ENCODE results near the gene CPSF6.

DNA sequence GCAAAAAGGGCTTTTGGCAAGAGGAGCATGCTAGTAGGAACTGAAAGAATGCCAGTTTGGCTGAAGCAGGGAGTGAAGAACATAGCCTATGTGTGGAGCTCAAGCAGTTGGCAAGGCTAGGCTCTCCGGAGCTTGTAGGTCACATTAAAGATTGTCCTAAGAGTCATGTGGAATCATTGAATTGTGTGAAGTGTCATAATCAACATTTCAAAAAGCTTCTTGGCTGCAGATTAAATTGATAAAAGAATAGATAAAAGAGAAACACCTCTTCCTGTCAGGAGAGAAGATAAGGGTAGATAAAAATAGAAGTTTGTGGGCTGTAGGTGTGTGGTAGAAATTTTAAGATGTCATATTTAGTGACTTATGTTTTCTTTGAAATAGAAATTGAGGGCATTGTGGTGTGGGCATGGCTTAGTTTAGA is 36.1 kb downstream of the CPSF6 start:
- TF ChIP-seq, protein P1, sequence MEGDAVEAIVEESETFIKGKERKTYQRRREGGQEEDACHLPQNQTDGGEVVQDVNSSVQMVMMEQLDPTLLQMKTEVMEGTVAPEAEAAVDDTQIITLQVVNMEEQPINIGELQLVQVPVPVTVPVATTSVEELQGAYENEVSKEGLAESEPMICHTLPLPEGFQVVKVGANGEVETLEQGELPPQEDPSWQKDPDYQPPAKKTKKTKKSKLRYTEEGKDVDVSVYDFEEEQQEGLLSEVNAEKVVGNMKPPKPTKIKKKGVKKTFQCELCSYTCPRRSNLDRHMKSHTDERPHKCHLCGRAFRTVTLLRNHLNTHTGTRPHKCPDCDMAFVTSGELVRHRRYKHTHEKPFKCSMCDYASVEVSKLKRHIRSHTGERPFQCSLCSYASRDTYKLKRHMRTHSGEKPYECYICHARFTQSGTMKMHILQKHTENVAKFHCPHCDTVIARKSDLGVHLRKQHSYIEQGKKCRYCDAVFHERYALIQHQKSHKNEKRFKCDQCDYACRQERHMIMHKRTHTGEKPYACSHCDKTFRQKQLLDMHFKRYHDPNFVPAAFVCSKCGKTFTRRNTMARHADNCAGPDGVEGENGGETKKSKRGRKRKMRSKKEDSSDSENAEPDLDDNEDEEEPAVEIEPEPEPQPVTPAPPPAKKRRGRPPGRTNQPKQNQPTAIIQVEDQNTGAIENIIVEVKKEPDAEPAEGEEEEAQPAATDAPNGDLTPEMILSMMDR (IDR thresholded peaks at IDR 0.05; ENCODE audit: extremely low read depth in 1 of 2, insufficient read depth in 1 of 2, low read depth in 1 of 2, low read length in 2 of 2) = no peak
- TF ChIP-seq, protein P2, sequence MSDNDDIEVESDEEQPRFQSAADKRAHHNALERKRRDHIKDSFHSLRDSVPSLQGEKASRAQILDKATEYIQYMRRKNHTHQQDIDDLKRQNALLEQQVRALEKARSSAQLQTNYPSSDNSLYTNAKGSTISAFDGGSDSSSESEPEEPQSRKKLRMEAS (IDR thresholded peaks at IDR 0.05; ENCODE audit: insufficient read depth, insufficient read length) = no peak
- no peak for TF ChIP-seq POLR2A (IDR thresholded peaks at IDR 0.05; ENCODE audit: low read depth, low read length)

Data from endothelial cell of umbilical vein (primary cell).